Fibroblast of lung (primary cell): Measurements from ENCODE around the gene HSD17B3. TPM values are rescaled to one million over a fixed set of nuclear protein-coding genes. Genes with fewer than 3 reads are reported as not detected.

Experiments
- DNase-seq, 2 donors: peaks; one replicate each; pipeline versions ENCODE4 v3.0.0 to v3.0.0-alpha.2; 2010; ENCODE audit warnings: low read depth in 2 of 2
- H2AFZ ChIP-seq: 2 replicates; pipeline ENCODE4 v1.5.1; 2012; ENCODE audit warnings: low read length, control low read depth, inconsistent platforms
- H3K27ac ChIP-seq: 2 replicates; pipeline ENCODE4 v1.5.1; 2011; ENCODE audit warnings: low read length, control low read depth; ENCODE audit not compliant: insufficient read depth
- H3K27me3 ChIP-seq: 2 replicates; pipeline ENCODE4 v1.5.1; 2011; ENCODE audit warnings: mild to moderate bottlenecking, low read length; ENCODE audit not compliant: control insufficient read depth, insufficient read depth
- H3K36me3 ChIP-seq: 2 replicates; pipeline ENCODE4 v1.5.1; 2011; ENCODE audit warnings: low read length; ENCODE audit not compliant: control insufficient read depth, insufficient read depth
- H3K4me1 ChIP-seq: 2 replicates; pipeline ENCODE4 v1.5.1; 2011; ENCODE audit warnings: low read length; ENCODE audit not compliant: control insufficient read depth, insufficient read depth; ENCODE audit errors: extremely low read depth
- H3K4me2 ChIP-seq: 2 replicates; pipeline ENCODE4 v1.5.1; 2011; ENCODE audit warnings: low read length, control low read depth; ENCODE audit not compliant: insufficient read depth; ENCODE audit errors: extremely low read depth
- H3K4me3 ChIP-seq, 4 experiments: fragments of 200-600 bp in 1 of 4; sonication (generic) in 1 of 4; replicated peaks in 1 of 4; 2 replicates each; pipeline ENCODE4 v1.5.1; 2011 to 2016; ENCODE audit warnings: low read length in 4 of 4, low read depth in 3 of 4, mild to moderate bottlenecking in 3 of 4, control low read depth in 2 of 4, inconsistent platforms in 1 of 4, mixed read lengths in 1 of 4; ENCODE audit not compliant: insufficient read depth in 1 of 4; ENCODE audit errors: control extremely low read depth in 1 of 4
- H3K79me2 ChIP-seq: 2 replicates; pipeline ENCODE4 v1.5.1; 2012; ENCODE audit warnings: mild to moderate bottlenecking, low read length, inconsistent platforms; ENCODE audit not compliant: control insufficient read depth, insufficient read depth
- H3K9ac ChIP-seq: 2 replicates; pipeline ENCODE4 v1.5.1; 2011; ENCODE audit warnings: mild to moderate bottlenecking, low read length, control low read depth; ENCODE audit not compliant: insufficient read depth
- H3K9me3 ChIP-seq: 2 replicates; pipeline ENCODE4 v1.5.1; 2012; ENCODE audit warnings: low read depth, low read length; ENCODE audit not compliant: control insufficient read depth, insufficient read depth
- H4K20me1 ChIP-seq: 2 replicates; pipeline ENCODE4 v1.5.1; 2011; ENCODE audit warnings: low read length; ENCODE audit not compliant: control insufficient read depth, insufficient read depth; ENCODE audit errors: extremely low read depth
- CTCF ChIP-seq, 2 donors: IDR thresholded peaks in 1 of 2; conservative IDR thresholded peaks in 1 of 2; 1 replicate in 1 of 2; 2 replicates in 1 of 2; pipeline ENCODE4 v1.5.1; 2011 to 2012; ENCODE audit warnings: low read length in 2 of 2, control low read depth in 1 of 2, inconsistent platforms in 1 of 2, low read depth in 1 of 2, mild to moderate bottlenecking in 1 of 2
- EZH2 ChIP-seq: IDR thresholded peaks from 2 replicates; pipeline ENCODE4 v1.5.1; 2012; ENCODE audit warnings: low read length, control low read depth, mild to moderate bottlenecking; ENCODE audit errors: missing control alignments
- polyA plus RNA-seq, 2 donors: library from polyadenylated mRNA; depleted of rRNA in 1 of 2; stranded (reverse) in 1 of 2; unstranded in 1 of 2; fragments of >200 nt; gene quantifications; 2 replicates each; pipeline ENCODE4 v1.2.1, GENCODE V29; 2011 to 2012; ENCODE audit warnings: missing spikeins in 1 of 2
- total RNA-seq: library from RNA; depleted of rRNA; stranded (reverse); fragments of >200 nt; gene quantifications from 2 replicates; pipeline ENCODE4 v1.2.1, GENCODE V29; 2014

HSD17B3 gene
- total and polyA plus RNA-seq, 2 donors (not counting 1 experiment from before 2014, with no cell fraction given): 0.17 TPM; not detected in 1

GRCh38 chr9:96333958-96334357, 32.0 kb upstream of the HSD17B3 start:
- H3K27me3 ChIP-seq: no peaks in the 10 kb centered on the region

GRCh38 chr9:96331236-96331947, 29.4 kb upstream of the HSD17B3 start:
- no peaks in the 10 kb centered on the region for H3K79me2 ChIP-seq
- H4K20me1 ChIP-seq: no peaks in the 10 kb centered on the region
- no peak overlapping the region for H3K4me2 ChIP-seq
- TF ChIP-seq CTCF (conservative IDR thresholded peaks at IDR 0.05 in 1 of 2, IDR thresholded peaks at IDR 0.05 in 1 of 2; ENCODE audit: low read depth in 1 of 2, low read length in 2 of 2) (no peak), EZH2 (no peak)
- no peak overlapping the region for H3K27ac ChIP-seq
- no peaks in the 10 kb centered on the region for H3K36me3 ChIP-seq
- no peak overlapping the region for H3K4me3 ChIP-seq
- no peaks in the 10 kb centered on the region for H3K9me3 ChIP-seq
- H3K9ac ChIP-seq: no peak overlapping the region
- no peaks in the 10 kb centered on the region for H3K4me1 ChIP-seq
- DNase-seq: peak in 1 of 2 donors; percentile 84
- no peak overlapping the region for H2AFZ ChIP-seq
- no peaks in the 10 kb centered on the region for H3K27me3 ChIP-seq

More at GRCh38 chr9:96333958-96334357, 32.0 kb upstream of the HSD17B3 start:
- Histone ChIP-seq H3K9me3 (no peaks in the 10 kb centered on the region), H3K4me2 (no peak overlapping the region), H3K4me3 (no peak overlapping the region), H3K36me3 (no peaks in the 10 kb centered on the region), H2AFZ (no peak overlapping the region), H3K4me1 (peaks cover under 1% of the 10 kb centered on the region), H3K79me2 (no peaks in the 10 kb centered on the region), H3K9ac (no peak overlapping the region), H4K20me1 (no peaks in the 10 kb centered on the region), H3K27ac (no peak overlapping the region)
- no peak for TF ChIP-seq EZH2
- DNase-seq: no peak

DNA sequence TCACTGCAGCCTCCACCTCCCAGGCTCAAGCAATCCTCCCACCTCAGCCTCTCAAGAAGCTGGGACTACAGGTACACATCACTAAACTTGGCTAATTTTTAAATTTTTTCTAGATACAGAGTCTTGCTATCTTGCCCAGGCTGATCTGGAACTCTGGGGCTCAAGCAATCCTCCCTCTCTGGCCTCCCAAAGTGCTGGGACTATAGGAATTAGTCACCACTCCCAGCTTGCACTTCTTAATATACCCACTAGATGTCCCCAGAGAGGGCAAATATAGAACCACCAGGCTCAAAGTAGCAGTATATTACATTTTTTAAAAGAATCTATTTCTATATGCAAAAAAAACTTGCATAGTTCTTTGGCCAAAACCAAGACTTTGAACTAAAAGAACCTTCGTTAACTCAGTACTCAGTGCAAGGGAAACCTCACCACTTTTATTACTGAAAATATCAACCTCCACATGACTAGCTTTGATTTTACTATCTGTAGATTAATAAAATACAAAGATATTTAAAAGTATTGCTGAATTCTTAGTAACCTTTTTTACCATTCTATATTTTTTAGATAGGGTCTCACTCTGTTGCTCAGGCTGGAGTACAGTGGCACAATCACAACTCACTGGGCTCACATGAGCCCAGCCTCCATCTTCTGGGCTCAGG, 25.8 kb upstream of the HSD17B3 start:
- Histone ChIP-seq H4K20me1 (no peaks in the 10 kb centered on the region), H3K9ac (no peak overlapping the region)
- peak; percentile 39 to 72 for DNase-seq

More for the DNA sequence above, 25.8 kb upstream of the HSD17B3 start:
- Histone ChIP-seq H3K4me1 (no peaks in the 10 kb centered on the region), H2AFZ (no peak overlapping the region), H3K9me3 (no peaks in the 10 kb centered on the region), H3K36me3 (no peaks in the 10 kb centered on the region), H3K4me3 (no peak overlapping the region), H3K4me2 (no peak overlapping the region), H3K27me3 (no peaks in the 10 kb centered on the region), H3K79me2 (no peaks in the 10 kb centered on the region), H3K27ac (no peak overlapping the region)
- TF ChIP-seq EZH2 (no peak), CTCF (conservative IDR thresholded peaks at IDR 0.05 in 1 of 2, IDR thresholded peaks at IDR 0.05 in 1 of 2; ENCODE audit: low read depth in 1 of 2, low read length in 2 of 2) (peak; percentile 74 to 78)
